MG63 (cell line): ENCODE data around the gene GRK1. TPM values are rescaled to one million over a fixed set of nuclear protein-coding genes. Genes with fewer than 3 reads are reported as not detected.
"Not testable (repeated sequence)": the region's sequence is repeated elsewhere in the genome, so short reads cannot be mapped to it uniquely, and the experiment has no call there.

Experiments used
- DNase-seq: peaks from one replicate; pipeline ENCODE4 v3.0.0-alpha.2; 2020
- H3K27me3 ChIP-seq: fragments of 250-450 bp; sonication (Bioruptor Pico); 2 replicates; pipeline ENCODE4 v1.5.1; 2020; ENCODE audit warnings: mild to moderate bottlenecking, moderate library complexity
- H3K36me3 ChIP-seq: fragments of 250-450 bp; sonication (Bioruptor Pico); 2 replicates; pipeline ENCODE4 v1.5.1; 2020; ENCODE audit warnings: mild to moderate bottlenecking, moderate library complexity
- H3K4me3 ChIP-seq: fragments of 250-450 bp; sonication (Bioruptor Pico); 2 replicates; pipeline ENCODE4 v1.5.1; 2020; ENCODE audit warnings: mild to moderate bottlenecking, moderate library complexity
- H3K9me3 ChIP-seq: fragments of 250-450 bp; sonication (Bioruptor Pico); 2 replicates; pipeline ENCODE4 v1.5.1; 2020; ENCODE audit warnings: mild to moderate bottlenecking, moderate library complexity
- total RNA-seq: library from RNA; depleted of rRNA; stranded (reverse); fragments of >200 nt; shearing (Covaris generic); gene quantifications from 2 replicates; pipeline ENCODE4 v1.2.3, GENCODE V29; 2014; ENCODE audit warnings: low replicate concordance

The GRK1 gene
- total RNA-seq, 1 experiment from 2014 or later: not detected

DNA sequence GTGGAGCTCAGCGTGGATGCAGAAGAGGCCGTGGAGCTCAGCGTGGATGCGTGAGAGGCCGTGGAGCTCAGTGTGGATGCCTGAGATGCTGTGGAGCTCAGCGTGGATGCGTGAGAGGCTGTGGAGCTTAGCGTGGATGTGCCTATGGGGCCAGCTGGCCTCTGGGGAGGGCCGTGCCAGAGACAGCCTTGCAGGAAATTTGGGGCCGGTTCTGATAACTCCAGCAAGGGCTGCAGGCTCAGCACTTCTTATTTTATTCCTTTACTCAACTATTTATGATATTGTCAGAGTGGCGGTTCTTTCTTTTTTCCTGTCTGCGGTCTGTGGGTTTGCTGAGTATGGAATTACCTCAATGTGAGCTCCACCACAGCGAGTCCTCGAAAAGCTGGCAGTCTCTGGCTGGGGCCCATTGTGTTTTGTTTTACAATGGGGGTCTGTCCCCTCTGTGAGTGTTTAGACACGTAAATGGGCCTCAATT is 74.2 kb downstream of the GRK1 start:
- Histone ChIP-seq H3K27me3 (no peaks in the 10 kb centered on the region), H3K4me3 (no peak overlapping the region), H3K36me3 (no peaks in the 10 kb centered on the region), H3K9me3 (no peaks in the 10 kb centered on the region)
- DNase-seq: no peak

- H3K36me3 ChIP-seq: no peaks in the 10 kb centered on the region
- H3K27me3 ChIP-seq: no peaks in the 10 kb centered on the region
- no peaks in the 10 kb centered on the region for H3K9me3 ChIP-seq
- peak; percentile 13 for DNase-seq
- H3K4me3 ChIP-seq: no peak overlapping the region
These were observed 75.0 kb downstream of the GRK1 start for GRCh38 chr13:113742000-113742441.

DNA sequence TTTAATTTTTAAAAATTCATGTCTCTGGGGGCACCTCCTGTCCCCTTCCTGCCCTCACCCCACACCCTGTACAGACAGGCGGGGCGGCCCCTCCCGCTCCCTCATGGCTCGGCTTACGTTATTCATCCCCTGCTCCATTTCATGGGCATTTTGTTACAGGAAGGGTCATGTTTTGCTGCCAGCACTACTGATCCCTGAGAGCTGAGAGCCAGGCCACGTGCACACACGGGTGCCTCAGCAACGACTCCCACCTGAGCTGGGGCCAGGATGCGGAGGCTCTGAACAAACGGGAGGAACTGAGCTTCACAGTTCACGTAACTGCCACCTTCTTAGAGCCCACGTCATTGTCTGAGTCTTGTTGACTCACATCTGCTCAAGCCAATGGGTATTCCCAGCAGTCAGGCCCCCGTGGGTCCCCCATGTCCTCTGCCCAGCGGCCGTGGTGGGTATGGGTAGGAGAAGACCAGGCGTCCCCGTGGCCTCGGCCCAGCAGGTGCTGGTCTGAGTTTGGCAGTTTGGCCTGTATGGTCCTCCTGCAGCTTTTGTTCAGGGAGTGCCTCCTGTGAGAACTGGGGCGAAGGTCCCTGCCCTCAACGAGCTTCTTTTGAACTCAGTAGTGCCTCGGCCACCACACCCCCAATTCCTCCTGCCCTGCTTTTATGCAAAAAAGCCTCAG is 75.6 kb downstream of the GRK1 start:
- DNase-seq: no peak
- Histone ChIP-seq H3K9me3 (no peaks in the 10 kb centered on the region), H3K36me3 (no peaks in the 10 kb centered on the region)

DNA sequence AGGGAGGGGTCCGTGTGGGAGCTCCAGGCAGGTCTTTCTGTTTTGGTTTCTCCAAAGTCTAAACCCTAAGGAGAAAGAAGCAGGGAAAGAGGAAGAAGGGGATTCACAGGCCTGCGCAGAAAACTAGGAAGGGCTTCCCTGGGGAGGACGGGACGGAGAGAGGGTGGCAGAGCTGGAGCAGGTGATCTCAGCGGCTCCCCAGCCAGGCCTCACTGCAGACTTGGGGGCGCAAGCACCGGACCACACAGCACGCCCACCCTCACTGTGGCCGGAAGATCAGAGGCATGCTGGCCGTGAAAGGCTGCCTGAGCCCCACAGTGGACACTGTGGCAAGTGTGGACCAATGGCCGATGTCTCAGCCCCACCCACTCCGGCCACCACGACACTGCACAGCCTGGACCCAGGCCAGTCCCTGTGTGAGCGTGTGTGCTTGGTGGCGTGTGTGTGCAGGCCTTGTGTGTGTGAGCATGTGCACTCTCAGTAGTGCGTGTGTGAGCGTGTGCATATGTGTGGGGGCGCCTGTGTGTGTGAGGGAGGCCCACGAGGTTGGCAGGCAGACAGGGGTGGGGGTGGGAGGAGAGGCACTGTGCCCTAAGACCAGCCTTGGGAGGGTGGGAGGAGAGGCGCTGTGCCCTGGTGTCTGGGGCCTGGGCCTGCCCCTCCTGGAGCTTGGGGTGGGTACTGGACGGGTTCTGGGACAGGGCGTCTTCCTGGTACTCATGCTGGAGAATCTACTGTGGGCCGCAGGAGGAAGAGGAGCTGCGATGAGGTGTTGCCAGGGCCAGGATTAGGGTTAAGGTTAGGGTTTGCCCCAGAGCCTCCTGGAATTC is 76.6 kb downstream of the GRK1 start:
- Histone ChIP-seq H3K36me3 (no peaks in the 10 kb centered on the region), H3K9me3 (no peaks in the 10 kb centered on the region), H3K4me3 (no peak overlapping the region), H3K27me3 (no peaks in the 10 kb centered on the region)
- DNase-seq: no peak

More for the DNA sequence above, 75.6 kb downstream of the GRK1 start:
- Histone ChIP-seq H3K4me3 (no peak overlapping the region), H3K27me3 (no peaks in the 10 kb centered on the region)

DNA sequence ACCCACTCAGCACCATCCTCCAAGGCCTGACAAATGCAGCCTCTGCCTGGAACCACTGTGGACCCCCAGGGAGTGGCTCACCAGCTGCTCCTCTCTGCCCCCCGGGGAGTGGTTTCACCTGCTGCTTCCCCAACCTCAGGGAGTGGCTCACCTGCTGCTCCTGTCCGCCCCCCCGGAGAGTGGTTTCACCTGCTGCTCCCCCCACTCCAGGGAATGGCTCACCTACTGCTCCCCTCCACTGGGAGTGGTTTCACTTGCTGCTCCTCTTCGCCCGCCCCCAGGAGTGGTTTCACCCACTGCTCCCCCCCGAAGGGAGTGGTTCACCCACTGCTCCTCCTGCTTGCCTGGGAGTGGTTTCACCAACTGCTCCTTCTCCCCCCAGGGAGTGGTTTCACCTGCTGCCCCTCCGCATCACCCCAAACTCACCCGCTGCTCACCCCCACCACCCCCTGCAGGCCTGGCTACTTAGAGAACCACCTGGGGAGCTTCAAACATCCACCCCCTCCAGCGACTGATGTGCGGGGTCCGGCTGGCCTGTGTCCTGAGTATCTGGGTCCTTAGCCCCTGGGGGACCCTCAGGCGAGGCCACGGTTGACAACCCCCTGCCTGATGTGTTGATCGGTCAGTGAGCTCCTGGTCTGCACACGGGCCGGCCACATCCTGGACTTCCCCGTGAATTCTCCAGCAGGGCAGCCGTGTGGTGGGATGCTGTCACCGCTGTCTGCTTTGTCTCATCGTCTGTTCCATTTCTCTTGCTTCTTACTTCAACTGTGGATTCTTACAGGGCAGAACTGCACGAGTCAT is 77.4 kb downstream of the GRK1 start:
- H3K4me3 ChIP-seq: no peak overlapping the region
- no peaks in the 10 kb centered on the region for H3K27me3 ChIP-seq
- no peak for DNase-seq
- H3K36me3 ChIP-seq: no peaks in the 10 kb centered on the region
- H3K9me3 ChIP-seq: no peaks in the 10 kb centered on the region

GRCh38 chr13:113745059-113745458 is 78.0 kb downstream of the GRK1 start:
- Histone ChIP-seq H3K27me3 (no peaks in the 10 kb centered on the region), H3K9me3 (no peaks in the 10 kb centered on the region), H3K36me3 (no peaks in the 10 kb centered on the region), H3K4me3 (no peak overlapping the region)
- no peak for DNase-seq

GRCh38 chr13:113745500-113746142 is 78.6 kb downstream of the GRK1 start:
- H3K27me3 ChIP-seq, H3K36me3 ChIP-seq, H3K9me3 ChIP-seq, H3K4me3 ChIP-seq, DNase-seq: not testable (repeated sequence)

GRCh38 chr13:113746143-113746525 is 79.1 kb downstream of the GRK1 start:
- no peak overlapping the region for H3K4me3 ChIP-seq
- no peak for DNase-seq
- H3K36me3 ChIP-seq: no peaks in the 10 kb centered on the region
- H3K9me3 ChIP-seq: no peaks in the 10 kb centered on the region
- no peaks in the 10 kb centered on the region for H3K27me3 ChIP-seq

- no peak for DNase-seq
- no peaks in the 10 kb centered on the region for H3K36me3 ChIP-seq
- no peak overlapping the region for H3K4me3 ChIP-seq
- H3K27me3 ChIP-seq: no peaks in the 10 kb centered on the region
- H3K9me3 ChIP-seq: no peaks in the 10 kb centered on the region
These were observed 79.7 kb downstream of the GRK1 start for GRCh38 chr13:113746671-113747070.

DNA sequence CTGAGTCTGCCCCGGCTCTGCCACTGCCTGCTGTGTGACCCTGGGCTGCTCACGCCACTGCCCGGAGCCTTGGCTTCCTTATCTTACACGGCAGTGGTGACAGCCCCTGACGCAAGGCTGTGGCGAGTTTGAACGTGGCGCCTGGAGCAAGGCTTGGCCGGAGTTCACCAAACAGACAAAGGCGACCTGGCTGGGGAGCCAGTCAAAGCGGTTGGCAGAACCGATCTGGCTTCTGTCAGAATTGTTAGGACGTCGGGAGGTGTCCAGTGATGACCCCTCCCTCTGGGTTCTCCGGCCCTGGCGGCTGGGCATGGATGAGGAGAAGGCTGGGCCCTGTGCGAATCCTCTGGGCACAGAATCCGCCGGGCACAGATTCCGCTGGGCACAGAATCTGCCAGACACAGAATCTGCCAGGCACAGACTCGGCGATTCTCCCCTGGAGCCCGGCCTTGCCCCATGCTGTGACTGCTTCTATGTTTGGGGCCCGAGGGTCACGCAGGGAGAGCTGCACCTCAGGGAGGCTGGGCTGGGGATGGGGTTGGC is 80.3 kb downstream of the GRK1 start:
- DNase-seq: no peak
- no peaks in the 10 kb centered on the region for H3K36me3 ChIP-seq
- no peak overlapping the region for H3K4me3 ChIP-seq
- H3K27me3 ChIP-seq: no peaks in the 10 kb centered on the region
- no peaks in the 10 kb centered on the region for H3K9me3 ChIP-seq

GRCh38 chr13:113748101-113748861 is 81.3 kb downstream of the GRK1 start:
- Histone ChIP-seq H3K4me3 (no peak overlapping the region), H3K27me3 (no peaks in the 10 kb centered on the region), H3K36me3 (no peaks in the 10 kb centered on the region), H3K9me3 (no peaks in the 10 kb centered on the region)
- DNase-seq: no peak

DNA sequence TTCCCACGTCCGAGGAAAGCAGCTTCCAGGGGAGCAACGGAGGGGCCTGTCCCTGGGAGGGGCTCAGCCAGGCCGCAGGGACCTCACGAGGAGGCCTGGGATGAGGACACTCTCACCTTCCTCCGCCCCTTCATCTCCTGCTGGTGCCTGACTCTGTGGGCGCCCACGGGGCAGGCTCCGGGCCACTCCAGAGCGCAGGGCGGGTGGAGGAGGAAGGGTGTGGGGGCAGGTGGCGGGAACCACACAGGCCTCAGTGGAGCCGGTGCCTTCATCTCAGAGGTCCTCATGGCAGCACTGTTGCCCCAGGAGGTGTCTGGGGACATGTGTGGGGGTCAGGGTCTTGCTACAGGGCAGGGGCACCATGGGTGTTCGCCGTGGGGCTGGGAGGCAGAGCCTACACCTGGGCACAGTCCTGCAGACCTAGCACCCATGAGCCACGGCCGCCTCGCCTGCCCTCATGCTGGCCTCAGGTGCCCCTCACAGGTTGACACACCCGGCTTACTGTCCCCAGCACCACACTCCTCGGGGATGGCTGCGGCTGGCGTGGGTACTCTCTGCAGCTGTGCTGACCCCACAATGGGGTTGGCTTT is 81.9 kb downstream of the GRK1 start:
- no peaks in the 10 kb centered on the region for H3K27me3 ChIP-seq
- no peak for DNase-seq
- no peak overlapping the region for H3K4me3 ChIP-seq
- no peaks in the 10 kb centered on the region for H3K36me3 ChIP-seq
- no peaks in the 10 kb centered on the region for H3K9me3 ChIP-seq

GRCh38 chr13:113749507-113749906 is 82.5 kb downstream of the GRK1 start:
- Histone ChIP-seq H3K9me3 (no peaks in the 10 kb centered on the region), H3K36me3 (no peaks in the 10 kb centered on the region), H3K4me3 (no peak overlapping the region), H3K27me3 (no peaks in the 10 kb centered on the region)
- no peak for DNase-seq

GRCh38 chr13:113749967-113750366 is 82.9 kb downstream of the GRK1 start:
- Histone ChIP-seq H3K36me3 (no peaks in the 10 kb centered on the region), H3K4me3 (no peak overlapping the region), H3K9me3 (no peaks in the 10 kb centered on the region), H3K27me3 (no peaks in the 10 kb centered on the region)
- DNase-seq: no peak

GRCh38 chr13:113750554-113751399 is 83.8 kb downstream of the GRK1 start:
- H3K9me3 ChIP-seq: no peaks in the 10 kb centered on the region
- no peak overlapping the region for H3K4me3 ChIP-seq
- no peaks in the 10 kb centered on the region for H3K27me3 ChIP-seq
- no peaks in the 10 kb centered on the region for H3K36me3 ChIP-seq
- DNase-seq: no peak
